ENCODE data around the gene TLCD3B.

TLCD3B gene

DNA sequence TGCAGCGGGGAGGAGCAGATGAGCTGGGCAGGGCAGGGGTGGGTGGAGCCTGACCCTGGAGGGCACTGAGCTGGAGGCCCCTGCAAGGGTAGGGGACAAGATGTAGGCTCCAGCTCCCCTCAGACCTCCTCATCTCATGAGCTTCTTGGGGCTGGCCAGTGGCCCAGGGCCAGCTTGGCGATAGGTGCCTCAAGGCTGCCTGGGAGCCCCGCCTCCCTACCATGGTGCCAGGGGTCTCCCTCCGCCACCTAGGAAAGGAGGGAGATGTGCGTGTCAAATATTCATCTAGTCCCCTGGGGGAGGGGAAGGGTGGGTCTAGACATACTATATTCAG lies 39.5 kb downstream of the TLCD3B start:
- Histone ChIP-seq H3K36me3 (replicated peaks) (peaks cover 64% of the 10 kb centered on the region), H3K27me3 (replicated peaks) (no peaks in the 10 kb centered on the region), H3K27ac (no peak overlapping the region), H3K4me3 (ENCODE audit: low read depth, low read length) (no peak overlapping the region)
- DNase-seq = no peak
- in situ Hi-C loops (cut with HindIII; ENCODE audit: low pct_ligation_motif_present, low sequenced_read_pairs) = no loop called here
- TF ChIP-seq CTCF (IDR thresholded peaks at IDR 0.05; ENCODE audit: low read depth, low read length, missing control alignments) = no peak

DNA sequence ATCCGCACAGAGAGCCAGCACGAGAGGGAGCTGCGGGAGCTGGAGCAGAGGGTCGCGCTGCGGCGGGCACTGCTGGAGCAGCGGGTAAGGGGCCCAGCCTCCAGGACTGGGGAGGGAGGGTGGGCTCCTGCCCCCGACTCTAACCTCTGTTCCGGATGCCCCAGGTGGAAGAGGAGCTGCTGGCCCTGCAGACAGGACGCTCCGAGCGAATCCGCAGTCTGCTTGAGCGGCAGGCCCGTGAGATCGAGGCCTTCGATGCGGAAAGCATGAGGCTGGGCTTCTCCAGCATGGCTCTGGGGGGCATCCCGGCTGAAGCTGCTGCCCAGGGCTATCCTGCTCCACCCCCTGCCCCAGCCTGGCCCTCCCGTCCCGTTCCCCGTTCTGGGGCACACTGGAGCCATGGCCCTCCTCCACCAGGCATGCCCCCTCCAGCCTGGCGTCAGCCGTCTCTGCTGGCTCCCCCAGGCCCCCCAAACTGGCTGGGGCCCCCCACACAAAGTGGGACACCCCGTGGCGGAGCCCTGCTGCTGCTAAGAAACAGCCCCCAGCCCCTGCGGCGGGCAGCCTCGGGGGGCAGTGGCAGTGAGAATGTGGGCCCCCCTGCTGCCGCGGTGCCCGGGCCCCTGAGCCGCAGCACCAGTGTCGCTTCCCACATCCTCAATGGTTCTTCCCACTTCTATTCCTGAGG lies 40.0 kb downstream of the TLCD3B start:
- in situ Hi-C loops (cut with HindIII; ENCODE audit: low pct_ligation_motif_present, low sequenced_read_pairs) = no loop called here

GRCh38 chr16:29990034-29990433 lies 41.0 kb downstream of the TLCD3B start:
- H3K36me3 ChIP-seq (replicated peaks) = peaks cover 79% of the 10 kb centered on the region

More for the DNA sequence above, 40.0 kb downstream of the TLCD3B start:
- no peak for DNase-seq
- Histone ChIP-seq H3K27me3 (replicated peaks) (no peaks in the 10 kb centered on the region), H3K4me3 (ENCODE audit: low read depth, low read length) (no peak overlapping the region), H3K36me3 (replicated peaks) (peaks cover 69% of the 10 kb centered on the region), H3K27ac (no peak overlapping the region)
- no peak for TF ChIP-seq CTCF (IDR thresholded peaks at IDR 0.05; ENCODE audit: low read depth, low read length, missing control alignments)

GRCh38 chr16:29989111-29989858 lies 41.8 kb downstream of the TLCD3B start:
- no peak for TF ChIP-seq CTCF (IDR thresholded peaks at IDR 0.05; ENCODE audit: low read depth, low read length, missing control alignments)
- H3K36me3 ChIP-seq (replicated peaks) = peaks cover 87% of the 10 kb centered on the region
- H3K27me3 ChIP-seq (replicated peaks) = no peaks in the 10 kb centered on the region
- in situ Hi-C loops (cut with HindIII; ENCODE audit: low pct_ligation_motif_present, low sequenced_read_pairs) = no loop called here
- no peak for DNase-seq
- H3K27ac ChIP-seq = no peak overlapping the region
- H3K4me3 ChIP-seq (ENCODE audit: low read depth, low read length) = no peak overlapping the region

More at GRCh38 chr16:29990034-29990433, 41.0 kb downstream of the TLCD3B start:
- Histone ChIP-seq H3K27ac (no peak overlapping the region), H3K4me3 (ENCODE audit: low read depth, low read length) (no peak overlapping the region), H3K27me3 (replicated peaks) (no peaks in the 10 kb centered on the region)
- in situ Hi-C loops (cut with HindIII; ENCODE audit: low pct_ligation_motif_present, low sequenced_read_pairs) = no loop called here
- no peak for DNase-seq
- TF ChIP-seq CTCF (IDR thresholded peaks at IDR 0.05; ENCODE audit: low read depth, low read length, missing control alignments) = no peak

DNA sequence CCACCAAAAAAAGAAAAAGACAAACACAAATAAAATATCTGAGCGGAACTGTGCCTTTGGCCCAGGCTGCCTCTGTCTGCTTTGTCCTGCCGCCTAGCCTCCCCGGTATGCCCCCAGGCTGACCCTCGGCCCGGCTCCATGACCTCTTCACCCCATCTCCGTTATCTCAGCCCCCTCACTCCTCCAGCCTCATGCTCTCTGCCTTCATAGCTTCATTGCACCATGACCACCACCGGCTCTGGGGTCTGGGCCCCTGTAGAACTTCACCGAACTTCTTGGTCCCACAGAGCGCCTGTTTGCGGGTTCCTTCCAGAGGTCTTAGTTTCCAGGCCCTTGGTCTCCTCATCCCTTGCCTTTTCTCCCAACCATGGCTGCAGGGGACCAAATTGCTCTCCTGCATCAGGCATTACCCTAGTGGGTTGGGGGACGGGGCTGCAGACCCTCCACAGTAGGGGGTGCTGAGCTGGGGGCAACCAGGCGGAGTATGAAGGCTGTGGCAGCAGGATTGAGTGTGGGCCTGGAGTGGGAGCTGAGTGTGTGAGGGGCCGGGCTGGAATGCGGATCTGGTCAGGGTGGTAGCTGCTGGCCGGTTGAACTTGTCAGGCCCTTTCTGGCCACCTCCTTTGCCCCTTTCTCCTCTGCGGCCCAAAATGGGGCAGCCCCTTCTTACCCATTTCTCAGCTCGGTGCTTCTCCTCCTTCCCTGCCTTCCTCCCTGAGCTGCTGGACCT lies 42.6 kb downstream of the TLCD3B start:
- H3K27me3 ChIP-seq (replicated peaks) = no peaks in the 10 kb centered on the region
- H3K36me3 ChIP-seq (replicated peaks) = peaks cover 91% of the 10 kb centered on the region
- no peak for TF ChIP-seq CTCF (IDR thresholded peaks at IDR 0.05; ENCODE audit: low read depth, low read length, missing control alignments)
- DNase-seq = no peak
- in situ Hi-C loops (cut with HindIII; ENCODE audit: low pct_ligation_motif_present, low sequenced_read_pairs) = no loop called here
- no peak overlapping the region for H3K27ac ChIP-seq
- no peak overlapping the region for H3K4me3 ChIP-seq (ENCODE audit: low read depth, low read length)
